HepG2 (cell line): ENCODE data around the gene RNF13. TPM values are rescaled to one million over a fixed set of nuclear protein-coding genes. Genes with fewer than 3 reads are reported as not detected.

ENCODE experiments used
- ATAC-seq: fragments of 200-7000 bp; cut with Tn5 transposase; 3 replicates; pipeline ENCODE4 v1.9.1; 2020; ENCODE audit warnings: mild to moderate bottlenecking, moderate library complexity
- BruUV-seq: library from RNA; stranded (reverse); fragments of 400-500 nt; replicated peaks from 2 replicates; lab custom pipeline; 2021; lab: Mats Ljungman, UMichigan
- CTCF ChIA-PET: fragments of 300-600 bp; formaldehyde crosslinking; extraction: SDS; loops from one replicate; lab custom pipeline; 2021; ENCODE audit warnings: low total read pairs, inconsistent platforms, low intra/inter-chr PET ratio; lab: Yijun Ruan, JAX
- POLR2A ChIA-PET: fragments of 350-600 bp; sonication (Branson Sonifier 250); formaldehyde crosslinking; loops from one replicate; lab custom pipeline; 2020; ENCODE audit warnings: antibody characterized with exemption, inconsistent platforms; lab: Yijun Ruan, JAX
- DNase-seq: peaks from one replicate; pipeline ENCODE4 v3.0.0-alpha.2; 2015; ENCODE audit warnings: low spot score
- FAIRE-seq: peaks from 3 replicates; lab custom pipeline; 2011; peaks lifted over from hg19 to GRCh38; lab: Jason Lieb, UNC
- H2AFZ ChIP-seq: one replicate; pipeline ENCODE4 v1.6.1; 2011; ENCODE audit warnings: low read length, inconsistent platforms
- H3K27ac ChIP-seq: fragments of 300-600 bp; 3 replicates; pipeline ENCODE4 v1.8.0; 2011; ENCODE audit warnings: mixed run types, mild to moderate bottlenecking, mixed read lengths, low read length, inconsistent platforms; ENCODE audit not compliant: insufficient read depth; ENCODE audit errors: extremely low read length
- H3K27me3 ChIP-seq, 2 experiments: fragments of 200-600 bp in 1 of 2; 2 replicates in 1 of 2; 3 replicates in 1 of 2; pipeline versions ENCODE4 v1.6.0 to v1.8.0; 2011; ENCODE audit warnings: low read length in 2 of 2, mild to moderate bottlenecking in 2 of 2, moderate library complexity in 2 of 2, inconsistent platforms in 1 of 2; ENCODE audit not compliant: insufficient read depth in 2 of 2, control insufficient read depth in 1 of 2
- H3K36me3 ChIP-seq, 2 experiments: fragments of 200-600 bp in 1 of 2; replicated peaks in 1 of 2; 2 replicates in 1 of 2; 3 replicates in 1 of 2; pipeline versions ENCODE4 v1.5.1 to v1.8.0; 2011; ENCODE audit warnings: low read length in 2 of 2, inconsistent platforms in 1 of 2; ENCODE audit not compliant: insufficient read depth in 2 of 2, control insufficient read depth in 1 of 2
- H3K4me1 ChIP-seq: 2 replicates; pipeline ENCODE4 v1.5.1; 2012; ENCODE audit warnings: low read length, inconsistent platforms; ENCODE audit not compliant: insufficient read depth
- H3K4me2 ChIP-seq: 2 replicates; pipeline ENCODE4 v1.6.0; 2011; ENCODE audit warnings: low read depth, low read length, inconsistent platforms
- H3K4me3 ChIP-seq, 3 experiments: fragments of 200-600 bp in 1 of 3; sonication (generic), shearing (Covaris generic) in 1 of 3; replicated peaks in 1 of 3; 2 replicates each; pipeline ENCODE4 v1.5.1; 2011 to 2016; ENCODE audit warnings: low read length in 3 of 3, inconsistent platforms in 2 of 3, low read depth in 2 of 3, mild to moderate bottlenecking in 2 of 3, control low read depth in 1 of 3, mixed read lengths in 1 of 3; ENCODE audit not compliant: insufficient read depth in 1 of 3
- H3K79me2 ChIP-seq: one replicate; pipeline ENCODE4 v1.6.1; 2011; ENCODE audit warnings: low read length, inconsistent platforms; ENCODE audit not compliant: insufficient read depth
- H3K9ac ChIP-seq: 2 replicates; pipeline ENCODE4 v1.6.0; 2011; ENCODE audit warnings: mild to moderate bottlenecking, low read depth, low read length, inconsistent platforms; ENCODE audit not compliant: insufficient read depth
- H3K9me3 ChIP-seq: 2 replicates; pipeline ENCODE4 v1.5.1; 2012; ENCODE audit warnings: mild to moderate bottlenecking, low read length
- H4K20me1 ChIP-seq: 2 replicates; pipeline ENCODE4 v1.6.0; 2011; ENCODE audit warnings: inconsistent platforms, mild to moderate bottlenecking, low read length, moderate library complexity; ENCODE audit not compliant: insufficient read depth
- ATM ChIP-seq: fragments of 450-650 bp; IDR thresholded peaks from 2 replicates; pipeline ENCODE4 v1.7.1; 2017; ENCODE audit warnings: mild to moderate bottlenecking, borderline replicate concordance
- BHLHE40 ChIP-seq: IDR thresholded peaks from 2 replicates; pipeline ENCODE4 v1.6.1; 2011; ENCODE audit warnings: low read length, improper control_type of control experiment
- ESRRA ChIP-seq: sonication (generic); formaldehyde crosslinking; IDR thresholded peaks from 2 replicates; pipeline ENCODE4 v1.5.1; 2020; ENCODE audit warnings: mild to moderate bottlenecking, low read depth, missing genetic modification reagents
- KDM4B ChIP-seq: sonication (generic); formaldehyde crosslinking; IDR thresholded peaks from 2 replicates; pipeline ENCODE4 v1.4.0; 2020; ENCODE audit warnings: missing genetic modification reagents
- KLF13 ChIP-seq: sonication (generic); formaldehyde crosslinking; IDR thresholded peaks from 2 replicates; pipeline ENCODE4 v1.4.0; 2020; ENCODE audit warnings: mild to moderate bottlenecking, missing genetic modification reagents
- PAX8 ChIP-seq: sonication (generic); formaldehyde crosslinking; IDR thresholded peaks from 2 replicates; pipeline ENCODE4 v1.8.0; 2022; ENCODE audit warnings: mild to moderate bottlenecking, missing genetic modification reagents, borderline replicate concordance
- REST ChIP-seq, 2 experiments: IDR thresholded peaks; 2 replicates each; pipeline ENCODE4 v1.6.1; 2011 to 2012; ENCODE audit warnings: low read length in 2 of 2, borderline replicate concordance in 1 of 2, low read depth in 1 of 2, mild to moderate bottlenecking in 1 of 2, moderate library complexity in 1 of 2
- RORA ChIP-seq: sonication (generic); formaldehyde crosslinking; IDR thresholded peaks from 2 replicates; pipeline ENCODE4 v1.5.0; 2020; ENCODE audit warnings: mild to moderate bottlenecking, missing genetic modification reagents, moderate library complexity
- SNRNP70 ChIP-seq: fragments of 200-400 bp; formaldehyde crosslinking; IDR thresholded peaks from 2 replicates; pipeline ENCODE4 v1.6.1; 2017; ENCODE audit warnings: mild to moderate bottlenecking, low read depth, low read length, moderate library complexity
- ZNF543 ChIP-seq: sonication (generic); formaldehyde crosslinking; IDR thresholded peaks from 2 replicates; pipeline ENCODE4 v1.4.0; 2020; ENCODE audit warnings: mild to moderate bottlenecking, missing genetic modification reagents
- ZNF713 ChIP-seq: sonication (generic); formaldehyde crosslinking; IDR thresholded peaks from 2 replicates; pipeline ENCODE4 v1.4.0; 2020; ENCODE audit warnings: mild to moderate bottlenecking, missing genetic modification reagents
- ZNF792 ChIP-seq: IDR thresholded peaks from 2 replicates; pipeline ENCODE4 v1.6.1; 2016
- WGBS: methylation state at CpG from one replicate; pipeline ENCODE4 v1.1.6; 2017; ENCODE audit warnings: low lambda C conversion rate; 5-methylcytosine and 5-hydroxymethylcytosine counted together
- in situ Hi-C: cut with HindIII; loops from 2 replicates; pipeline ENCODE4 v1.10.0; 2017; ENCODE audit warnings: low pct_unique_long_range_greater_than_20kb; ENCODE audit not compliant: extremely low pct_ligation_motif_present
- intact Hi-C: fragments of 100-400 bp; cut with micrococcal nuclease; formaldehyde crosslinking; loops from one replicate; pipeline ENCODE4 v1.10.0; 2022; ENCODE audit not compliant: unreplicated experiment
- polyA plus RNA-seq, 8 experiments: library from polyadenylated mRNA; depleted of rRNA in 3 of 8; stranded (reverse) in 7 of 8; unstranded in 1 of 8; fragments of >200 nt; fragmentation: Illumina TruSeq in 4 of 8; extraction: Trizol in 4 of 8; gene quantifications; 2 replicates each; pipeline versions ENCODE4 v1.2.1 to v1.2.3, GENCODE V29; 2011 to 2016; ENCODE audit warnings: low read depth in 4 of 8, missing spikeins in 1 of 8, mixed read lengths in 1 of 8; ENCODE audit not compliant: insufficient read depth in 1 of 8
- total RNA-seq, 5 experiments: library from RNA; depleted of rRNA; stranded (reverse); fragments of >200 nt; fragmentation: Illumina TruSeq; extraction: Trizol; gene quantifications; 2 replicates each; pipeline ENCODE4 v1.2.3, GENCODE V29; 2016; ENCODE audit warnings: low read depth in 1 of 5

The RNF13 gene
- total and polyA plus RNA-seq, 2 of the 13 experiments (the other 11 are each of a cell fraction or from before 2014, with no cell fraction given): 39.8 to 46.0 TPM

GRCh38 chr3:149941186-149941585 is 128.2 kb downstream of the RNF13 start:
- Histone ChIP-seq H3K9ac (no peak overlapping the region), H3K4me3 (no peak overlapping the region), H3K79me2 (no peaks in the 10 kb centered on the region), H3K36me3 (peaks cover 0 to 8% of the 10 kb centered on the region in 2 experiments; a peak in 2 of 5 replicates), H3K27me3 (no peaks in the 10 kb centered on the region)
- CTCF ChIA-PET: no interaction called here
- intact Hi-C loops: no loop called here
- no peak for ATAC-seq
- no peak for TF ChIP-seq RORA
- no peak for TF ChIP-seq ESRRA (CRISPR knock-in tag)
- no peak for TF ChIP-seq ZNF792 (CRISPR knock-in tag)
- TF ChIP-seq KDM4B (CRISPR knock-in tag): no peak
- TF ChIP-seq SNRNP70: no peak
- no peak for TF ChIP-seq KLF13
- TF ChIP-seq BHLHE40: no peak
- no peak for TF ChIP-seq ATM
- TF ChIP-seq, all 625 proteins: peak for 0
- POLR2A ChIA-PET: no interaction called here
- Histone ChIP-seq H4K20me1 (no peaks in the 10 kb centered on the region; the same call in 1 of the 2 replicates), H3K4me1 (no peaks in the 10 kb centered on the region), H3K9me3 (no peaks in the 10 kb centered on the region), H3K4me2 (no peak overlapping the region), H3K27ac (no peak overlapping the region), H2AFZ (no peak overlapping the region)
- WGBS: 95% methylated on average over 2 of the region's 2 CpGs
- in situ Hi-C loops: no loop called here
- no peak for DNase-seq
- no TSS peak for BruUV-seq
- FAIRE-seq: no peak

GRCh38 chr3:149941946-149942345 is 128.9 kb downstream of the RNF13 start:
- Histone ChIP-seq H3K9me3 (no peaks in the 10 kb centered on the region), H3K4me3 (no peak overlapping the region), H3K9ac (no peak overlapping the region), H3K4me1 (no peaks in the 10 kb centered on the region)
- intact Hi-C loops: no loop called here
- no peak for DNase-seq
- BruUV-seq: no TSS peak
- CTCF ChIA-PET: no interaction called here
- no peak for TF ChIP-seq ZNF543
- no peak for TF ChIP-seq ZNF713 (CRISPR knock-in tag)
- no peak for TF ChIP-seq PAX8
- TF ChIP-seq REST (IDR thresholded peaks at IDR 0.05; ENCODE audit: borderline replicate concordance in 1 of 2, low read depth in 1 of 2, low read length in 2 of 2): no peak
- TF ChIP-seq, all 625 proteins: peak for 0
- ATAC-seq (no peak), FAIRE-seq (no peak)
- Histone ChIP-seq H2AFZ (no peak overlapping the region), H4K20me1 (no peaks in the 10 kb centered on the region; the same call in 1 of the 2 replicates), H3K27ac (no peak overlapping the region), H3K4me2 (no peak overlapping the region), H3K27me3 (no peaks in the 10 kb centered on the region), H3K79me2 (no peaks in the 10 kb centered on the region), H3K36me3 (peaks cover 0 to 8% of the 10 kb centered on the region in 2 experiments; a peak in 2 of 5 replicates)
- in situ Hi-C loops: no loop called here
- POLR2A ChIA-PET: no interaction called here
- WGBS: 100% methylated on average over 1 of the region's 1 CpG
